Vagina (tissue), 2 donors: ENCODE measurements around the gene VAV1. TPM values are rescaled to one million over a fixed set of nuclear protein-coding genes. Genes with fewer than 3 reads are reported as not detected.

Experiments used
- DNase-seq, 2 donors: peaks; one replicate each; pipeline ENCODE4 v3.0.0-alpha.2; 2017; ENCODE audit errors: extremely low spot score in 2 of 2
- H3K27ac ChIP-seq: fragments of 200-600 bp; sonication (generic); one replicate; pipeline ENCODE4 v1.5.1; 2019
- H3K27me3 ChIP-seq: fragments of 200-600 bp; sonication (generic); one replicate; pipeline ENCODE4 v1.5.1; 2019
- H3K36me3 ChIP-seq, 2 donors: fragments of 200-600 bp; sonication (generic); one replicate each; pipeline ENCODE4 v1.5.1; 2017 to 2019
- H3K4me1 ChIP-seq: fragments of 200-600 bp; sonication (generic); one replicate; pipeline ENCODE4 v1.5.1; 2019
- H3K4me3 ChIP-seq, 2 donors: fragments of 200-600 bp; sonication (generic); 1 replicate in 1 of 2; 2 replicates in 1 of 2; pipeline ENCODE4 v1.5.1; 2016 to 2019
- H3K9me3 ChIP-seq: fragments of 200-600 bp; sonication (generic); one replicate; pipeline ENCODE4 v1.5.1; 2019
- CTCF ChIP-seq, 3 experiments: fragments of 450-650 bp in 2 of 3; fragments of 200-600 bp in 1 of 3; sonication (generic) in 1 of 3; IDR thresholded peaks; one replicate each; pipeline ENCODE4 v1.5.1; 2017 to 2019; ENCODE audit warnings: antibody characterized with exemption in 3 of 3, mild to moderate bottlenecking in 2 of 3, moderate library complexity in 2 of 3
- POLR2A ChIP-seq, 2 donors: fragments of 450-650 bp; IDR thresholded peaks; one replicate each; pipeline ENCODE4 v1.6.1; 2017; ENCODE audit warnings: antibody characterized with exemption in 2 of 2, mild to moderate bottlenecking in 2 of 2, moderate library complexity in 2 of 2
- POLR2AphosphoS5 ChIP-seq, 2 donors: sonication (generic); formaldehyde crosslinking; IDR thresholded peaks; one replicate each; pipeline ENCODE4 v1.9.0; 2017; ENCODE audit warnings: antibody characterized with exemption in 2 of 2, mild to moderate bottlenecking in 2 of 2, low read depth in 1 of 2; ENCODE audit not compliant: insufficient read depth in 1 of 2
- intact Hi-C: fragments of 100-400 bp; cut with DNase I; formaldehyde crosslinking; loops from one replicate; pipeline ENCODE4 v1.15.1; 2023
- total RNA-seq: library from RNA; depleted of rRNA; stranded (reverse); fragments of >200 nt; gene quantifications from one replicate; pipeline ENCODE4 v1.2.3, GENCODE V29; 2016

VAV1 gene
- total RNA-seq, 1 donor from 2014 or later: 5.9 TPM

- TF ChIP-seq CTCF (IDR thresholded peaks at IDR 0.05) (no peak), POLR2AphosphoS5 (IDR thresholded peaks at IDR 0.05; ENCODE audit: insufficient read depth in 1 of 2, low read depth in 1 of 2) (no peak), POLR2A (IDR thresholded peaks at IDR 0.05) (no peak)
- intact Hi-C loops: no loop called here
- no peaks in the 10 kb centered on the region for H3K36me3 ChIP-seq
- DNase-seq: no peak
- no peaks in the 10 kb centered on the region for H3K27me3 ChIP-seq
- H3K9me3 ChIP-seq: no peaks in the 10 kb centered on the region
- no peaks in the 10 kb centered on the region for H3K4me1 ChIP-seq
- no peak overlapping the region for H3K4me3 ChIP-seq
- no peak overlapping the region for H3K27ac ChIP-seq
Observed at GRCh38 chr19:6873708-6874431, 101.4 kb downstream of the VAV1 start.

GRCh38 chr19:6875218-6875617 is 102.7 kb downstream of the VAV1 start:
- no peaks in the 10 kb centered on the region for H3K36me3 ChIP-seq
- no peak overlapping the region for H3K4me3 ChIP-seq
- H3K27me3 ChIP-seq: no peaks in the 10 kb centered on the region
- intact Hi-C loops: no loop called here
- DNase-seq: no peak
- no peak for TF ChIP-seq CTCF (IDR thresholded peaks at IDR 0.05)
- TF ChIP-seq POLR2A (IDR thresholded peaks at IDR 0.05): no peak
- TF ChIP-seq POLR2AphosphoS5 (IDR thresholded peaks at IDR 0.05; ENCODE audit: insufficient read depth in 1 of 2, low read depth in 1 of 2): no peak
- H3K9me3 ChIP-seq: no peaks in the 10 kb centered on the region
- H3K27ac ChIP-seq: no peak overlapping the region
- no peaks in the 10 kb centered on the region for H3K4me1 ChIP-seq

GRCh38 chr19:6876748-6877147 is 104.2 kb downstream of the VAV1 start:
- no peaks in the 10 kb centered on the region for H3K27me3 ChIP-seq
- intact Hi-C loops: no loop called here
- H3K36me3 ChIP-seq: no peaks in the 10 kb centered on the region
- no peak for TF ChIP-seq POLR2A (IDR thresholded peaks at IDR 0.05)
- TF ChIP-seq POLR2AphosphoS5 (IDR thresholded peaks at IDR 0.05; ENCODE audit: insufficient read depth in 1 of 2, low read depth in 1 of 2): no peak
- no peak overlapping the region for H3K4me3 ChIP-seq
- H3K9me3 ChIP-seq: no peaks in the 10 kb centered on the region
- no peaks in the 10 kb centered on the region for H3K4me1 ChIP-seq
- DNase-seq: no peak
- H3K27ac ChIP-seq: no peak overlapping the region

- H3K9me3 ChIP-seq: no peaks in the 10 kb centered on the region
- intact Hi-C loops: no loop called here
- DNase-seq: no peak
- no peaks in the 10 kb centered on the region for H3K27me3 ChIP-seq
- H3K36me3 ChIP-seq: no peaks in the 10 kb centered on the region
- TF ChIP-seq POLR2A (IDR thresholded peaks at IDR 0.05) (no peak), POLR2AphosphoS5 (IDR thresholded peaks at IDR 0.05; ENCODE audit: insufficient read depth in 1 of 2, low read depth in 1 of 2) (no peak), CTCF (IDR thresholded peaks at IDR 0.05) (no peak)
- H3K27ac ChIP-seq: no peak overlapping the region
- no peaks in the 10 kb centered on the region for H3K4me1 ChIP-seq
- H3K4me3 ChIP-seq: no peak overlapping the region
Observed at GRCh38 chr19:6877766-6878165, 105.3 kb downstream of the VAV1 start.

- TF ChIP-seq POLR2A (IDR thresholded peaks at IDR 0.05) (no peak), CTCF (IDR thresholded peaks at IDR 0.05) (no peak), POLR2AphosphoS5 (IDR thresholded peaks at IDR 0.05; ENCODE audit: insufficient read depth in 1 of 2, low read depth in 1 of 2) (no peak)
- H3K27me3 ChIP-seq: no peaks in the 10 kb centered on the region
- intact Hi-C loops: no loop called here
- H3K27ac ChIP-seq: no peak overlapping the region
- no peak overlapping the region for H3K4me3 ChIP-seq
- H3K9me3 ChIP-seq: no peaks in the 10 kb centered on the region
- no peak for DNase-seq
- no peaks in the 10 kb centered on the region for H3K4me1 ChIP-seq
- H3K36me3 ChIP-seq: no peaks in the 10 kb centered on the region
Observed at GRCh38 chr19:6886277-6886897, 113.9 kb downstream of the VAV1 start.
